ENCODE measurements around the gene MAP4K4.

The MAP4K4 gene

GRCh38 chr2:101724125-101724474 lies 26.6 kb downstream of the MAP4K4 start:
- TF ChIP-seq CTCF (conservative IDR thresholded peaks at IDR 0.05) (no peak), ZFX (IDR thresholded peaks at IDR 0.05) (no peak)
- no peak overlapping the region for H3K27ac ChIP-seq

- no peak overlapping the region for H3K27ac ChIP-seq
- TF ChIP-seq ZFX (IDR thresholded peaks at IDR 0.05) (no peak), CTCF (conservative IDR thresholded peaks at IDR 0.05) (no peak)
These were observed 27.5 kb downstream of the MAP4K4 start for GRCh38 chr2:101725038-101725437.

- no peak overlapping the region for H3K27ac ChIP-seq
- TF ChIP-seq CTCF (conservative IDR thresholded peaks at IDR 0.05) (0 out of 2 replicates have a peak, but pooled peaks have one; percentile 5), ZFX (IDR thresholded peaks at IDR 0.05) (no peak)
These were observed 28.1 kb downstream of the MAP4K4 start for GRCh38 chr2:101725515-101726192.

GRCh38 chr2:101728865-101729264 lies 31.4 kb downstream of the MAP4K4 start:
- H3K27ac ChIP-seq: no peak overlapping the region
- TF ChIP-seq CTCF (conservative IDR thresholded peaks at IDR 0.05) (no peak), ZFX (IDR thresholded peaks at IDR 0.05) (no peak)

GRCh38 chr2:101729521-101730190 lies 32.1 kb downstream of the MAP4K4 start:
- no peak overlapping the region for H3K27ac ChIP-seq
- TF ChIP-seq CTCF (conservative IDR thresholded peaks at IDR 0.05) (no peak), ZFX (IDR thresholded peaks at IDR 0.05) (no peak)

GRCh38 chr2:101731221-101732054 lies 33.9 kb downstream of the MAP4K4 start:
- no peak for TF ChIP-seq ZFX (IDR thresholded peaks at IDR 0.05)
- no peak for TF ChIP-seq CTCF (conservative IDR thresholded peaks at IDR 0.05)
- H3K27ac ChIP-seq: no peak overlapping the region

- no peak for TF ChIP-seq ZFX (IDR thresholded peaks at IDR 0.05)
- no peak for TF ChIP-seq CTCF (conservative IDR thresholded peaks at IDR 0.05)
- no peak overlapping the region for H3K27ac ChIP-seq
These were observed 34.7 kb downstream of the MAP4K4 start for GRCh38 chr2:101732199-101732598.

All from C4-2B (cell line).